Activated T-cell treated with anti-CD3 and anti-CD28 coated beads, Interleukin-2, amount 50 U/mL, for 48 hours (primary cell): ENCODE measurements around the gene IL17RA.

Experiments
- DNase-seq, 2 experiments: peaks; one replicate each; pipeline ENCODE4 v3.0.0-alpha.2; 2020

The IL17RA gene, protein sequence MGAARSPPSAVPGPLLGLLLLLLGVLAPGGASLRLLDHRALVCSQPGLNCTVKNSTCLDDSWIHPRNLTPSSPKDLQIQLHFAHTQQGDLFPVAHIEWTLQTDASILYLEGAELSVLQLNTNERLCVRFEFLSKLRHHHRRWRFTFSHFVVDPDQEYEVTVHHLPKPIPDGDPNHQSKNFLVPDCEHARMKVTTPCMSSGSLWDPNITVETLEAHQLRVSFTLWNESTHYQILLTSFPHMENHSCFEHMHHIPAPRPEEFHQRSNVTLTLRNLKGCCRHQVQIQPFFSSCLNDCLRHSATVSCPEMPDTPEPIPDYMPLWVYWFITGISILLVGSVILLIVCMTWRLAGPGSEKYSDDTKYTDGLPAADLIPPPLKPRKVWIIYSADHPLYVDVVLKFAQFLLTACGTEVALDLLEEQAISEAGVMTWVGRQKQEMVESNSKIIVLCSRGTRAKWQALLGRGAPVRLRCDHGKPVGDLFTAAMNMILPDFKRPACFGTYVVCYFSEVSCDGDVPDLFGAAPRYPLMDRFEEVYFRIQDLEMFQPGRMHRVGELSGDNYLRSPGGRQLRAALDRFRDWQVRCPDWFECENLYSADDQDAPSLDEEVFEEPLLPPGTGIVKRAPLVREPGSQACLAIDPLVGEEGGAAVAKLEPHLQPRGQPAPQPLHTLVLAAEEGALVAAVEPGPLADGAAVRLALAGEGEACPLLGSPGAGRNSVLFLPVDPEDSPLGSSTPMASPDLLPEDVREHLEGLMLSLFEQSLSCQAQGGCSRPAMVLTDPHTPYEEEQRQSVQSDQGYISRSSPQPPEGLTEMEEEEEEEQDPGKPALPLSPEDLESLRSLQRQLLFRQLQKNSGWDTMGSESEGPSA

GRCh38 chr22:17084554-17085276 is at the start of gene IL17RA:
TSS of gene IL17RA (plus strand) at chr22:17085000. CDS start at chr22:17085092, 92 bp downstream.
- DNase-seq, result peak; percentile 97

GRCh38 chr22:17035246-17035645 is 49.6 kb upstream of the IL17RA start:
- no peak for DNase-seq

- DNase-seq, result peak in 1 of 2 experiments; percentile 24
Observed at GRCh38 chr22:17035976-17036841, 48.6 kb upstream of the IL17RA start.

DNA sequence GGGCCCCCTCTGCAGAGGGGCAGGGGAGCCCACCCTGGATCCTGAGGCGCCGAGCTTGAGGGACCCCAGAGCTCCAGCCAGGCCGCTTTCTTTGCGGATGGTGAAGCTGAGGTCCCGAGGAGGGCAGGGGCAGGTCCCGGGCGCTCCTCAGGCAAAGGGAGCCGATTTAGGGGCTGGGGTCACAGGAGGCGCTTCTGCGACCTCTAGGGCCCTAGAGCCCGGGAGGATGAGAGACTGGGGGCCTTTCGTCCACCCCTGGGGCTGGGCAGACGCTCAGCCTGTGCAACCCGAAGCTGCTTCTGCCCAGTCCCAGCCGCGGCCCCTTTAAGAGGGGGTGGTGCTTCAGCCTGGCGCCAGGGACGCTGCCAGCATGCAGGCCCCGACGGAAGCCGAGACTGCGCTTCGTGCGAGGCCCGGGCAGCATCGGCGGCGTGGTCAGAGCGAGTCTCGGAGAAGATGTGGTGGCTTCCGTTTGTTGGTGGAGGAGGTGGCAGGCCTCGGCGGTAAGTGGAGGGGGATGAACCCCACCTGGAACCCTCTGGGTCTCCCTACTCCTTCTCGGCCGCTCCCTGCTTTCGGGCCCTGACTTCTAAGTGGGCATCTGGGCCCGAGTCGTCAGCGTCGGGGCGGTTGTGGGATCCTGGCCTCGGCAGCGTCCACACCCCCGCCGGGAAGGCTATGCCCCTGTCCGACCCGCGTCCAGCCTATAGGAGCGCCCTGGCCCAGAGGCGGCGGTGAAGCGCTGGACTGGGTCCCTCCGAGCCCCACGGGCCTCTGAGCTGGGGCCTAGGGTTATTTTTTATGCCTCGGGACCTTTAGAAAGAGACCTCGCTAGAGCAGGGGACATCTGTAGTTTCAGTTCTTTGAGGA is 47.7 kb upstream of the IL17RA start:
- DNase-seq, result peak; percentile 26 to 34

DNA sequence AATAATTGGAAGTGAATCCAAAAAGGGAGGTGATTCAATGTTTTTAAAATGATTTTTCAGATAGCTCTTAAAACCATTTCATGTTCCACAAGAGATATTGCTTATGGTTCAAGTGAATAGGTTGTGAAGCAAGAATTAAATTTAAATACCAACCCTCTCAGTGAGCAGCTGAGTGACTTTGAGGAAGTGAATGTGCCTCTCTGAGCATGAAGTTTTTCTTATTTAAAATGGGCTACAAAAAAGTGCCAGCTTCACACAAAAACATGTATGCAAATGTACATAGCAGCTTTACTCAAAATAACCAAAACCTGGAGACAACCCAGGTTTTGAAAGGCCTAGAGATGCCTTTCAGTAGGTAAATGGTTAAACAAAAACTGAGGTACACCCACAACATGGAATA is 41.3 kb upstream of the IL17RA start:
- no peak for DNase-seq

GRCh38 chr22:17046566-17047348 is 38.0 kb upstream of the IL17RA start:
- DNase-seq, result no peak

DNA sequence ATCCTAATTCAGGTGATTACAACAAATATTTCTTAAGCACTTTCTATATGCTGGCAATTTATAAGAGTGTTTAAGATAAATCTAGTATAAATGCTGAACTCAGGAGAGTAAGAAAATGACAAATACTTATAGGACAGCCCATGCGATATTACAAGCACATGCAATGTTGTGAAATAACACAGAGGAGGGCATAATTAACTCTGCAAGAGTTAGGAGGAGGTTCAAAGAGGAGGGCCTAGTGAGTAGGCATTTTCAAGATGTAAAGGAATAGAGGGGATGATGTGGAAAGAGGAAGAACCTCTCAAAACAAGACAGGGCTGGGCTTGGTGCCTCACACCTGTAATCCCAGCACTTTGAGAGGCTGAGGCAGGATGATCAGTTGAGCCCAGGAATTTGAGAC is 37.1 kb upstream of the IL17RA start:
- DNase-seq, result no peak

DNA sequence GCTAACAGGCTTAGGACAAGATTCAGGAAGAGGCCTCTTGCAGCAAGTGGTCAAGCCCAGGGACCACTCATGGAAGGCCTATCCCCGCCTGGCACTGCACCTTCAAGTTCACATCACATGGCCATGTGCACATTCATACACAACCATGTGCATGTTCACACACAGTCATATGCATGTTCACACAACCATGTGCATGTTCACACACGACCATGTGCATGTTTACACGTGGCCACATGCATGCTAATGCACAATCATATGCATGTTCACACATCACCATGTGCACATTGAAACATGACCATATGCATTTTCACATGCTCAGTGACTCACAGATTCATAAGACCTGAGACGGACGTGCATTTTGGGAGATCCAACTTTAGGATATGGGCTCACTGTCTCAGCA is 28.7 kb upstream of the IL17RA start:
- DNase-seq, result no peak

DNA sequence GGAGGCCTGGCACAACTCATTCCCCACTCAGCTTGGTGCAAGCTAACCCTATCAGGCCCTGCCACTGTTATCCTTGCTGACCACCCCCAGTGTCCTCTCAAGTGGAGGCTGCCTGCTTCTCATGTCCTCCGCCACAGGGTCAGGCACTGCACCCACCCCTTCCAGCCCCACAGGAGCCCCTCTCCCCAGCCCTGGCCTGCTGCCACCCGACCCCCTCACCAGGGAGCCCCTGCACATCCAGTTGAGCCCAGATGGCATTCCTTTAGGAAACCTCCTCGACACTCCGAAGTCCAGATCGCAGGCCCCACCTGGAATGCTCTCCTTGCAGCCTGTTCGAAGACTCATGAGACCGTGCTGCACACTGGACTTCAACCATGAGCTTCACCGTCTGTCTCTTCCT is 28.0 kb upstream of the IL17RA start:
- DNase-seq, result no peak

DNA sequence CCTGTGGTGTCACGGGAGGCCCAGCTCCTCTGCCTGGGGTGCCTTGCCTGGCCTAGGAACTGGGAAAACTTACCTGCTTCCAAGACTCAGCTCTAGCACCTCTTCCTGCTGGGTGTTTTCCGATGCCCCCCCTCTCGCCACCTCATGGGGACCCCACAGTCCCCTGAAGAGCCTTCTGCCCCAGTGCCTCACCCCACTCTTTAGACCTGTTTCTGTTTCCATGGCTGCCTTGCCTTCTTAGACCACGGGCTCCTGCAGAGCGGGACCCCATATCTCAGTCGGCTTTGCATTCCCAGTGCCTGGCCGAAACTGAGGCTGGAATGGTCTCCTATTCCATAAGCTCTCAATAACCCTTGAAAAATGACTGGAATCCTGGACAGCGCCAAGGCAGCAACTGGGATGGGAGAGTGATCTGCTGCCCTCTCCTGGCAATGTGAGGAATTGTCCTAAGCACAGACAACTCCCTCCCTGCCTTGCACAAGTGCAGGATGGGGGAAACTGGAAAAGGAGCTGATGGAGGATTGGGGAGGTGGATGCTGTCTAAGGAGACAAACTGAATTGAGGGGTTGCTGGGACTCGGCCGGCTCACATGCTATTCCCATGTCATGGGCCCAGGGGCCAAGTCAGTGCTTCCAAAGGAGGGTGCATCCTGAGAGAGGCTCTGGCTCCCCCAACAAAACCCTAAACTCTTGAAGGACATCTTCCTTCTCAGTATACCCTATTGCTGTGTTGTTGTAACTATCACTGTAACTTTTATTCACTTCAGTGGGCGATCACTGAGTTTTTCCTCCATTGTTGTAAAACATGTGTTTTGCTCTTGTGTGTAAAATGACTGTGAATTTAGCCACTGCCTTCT is 26.6 kb upstream of the IL17RA start:
- peak; percentile 58 to 68 for DNase-seq

- DNase-seq, result no peak
Observed at GRCh38 chr22:17060126-17060525, 24.7 kb upstream of the IL17RA start.

DNA sequence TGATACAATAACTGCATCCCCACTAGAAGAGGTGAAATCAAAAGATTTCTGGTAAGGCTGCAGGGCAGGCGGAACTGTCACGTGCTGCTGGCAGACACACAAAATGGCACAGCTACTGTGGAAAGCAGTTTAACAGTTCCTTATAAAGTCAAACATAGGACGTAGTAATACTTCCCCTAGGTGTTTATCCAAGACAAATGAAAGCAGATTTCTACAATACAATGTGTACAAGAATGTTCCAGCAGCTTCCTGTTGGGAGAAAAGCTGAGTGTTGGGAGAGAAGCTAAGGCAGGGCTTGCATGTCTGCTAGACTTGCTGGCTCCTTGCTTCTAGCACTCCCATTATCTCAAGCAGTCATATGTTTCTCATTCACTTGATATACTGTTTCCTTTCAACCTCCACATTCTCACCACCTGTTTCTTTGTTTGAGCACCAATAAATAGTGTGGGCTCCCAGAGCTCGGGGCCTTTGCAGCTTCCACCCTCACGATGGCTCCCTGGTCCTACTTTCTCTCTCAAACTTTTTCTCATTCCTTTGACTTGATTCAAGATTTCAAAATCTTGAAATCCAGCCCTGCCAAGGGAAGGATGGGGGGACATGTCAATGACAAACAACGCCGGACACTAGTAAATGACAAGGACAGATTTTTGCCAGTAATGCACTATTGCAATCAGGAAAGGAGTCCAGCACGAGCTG is 21.2 kb upstream of the IL17RA start:
- no peak for DNase-seq

GRCh38 chr22:17064498-17065100 is 20.2 kb upstream of the IL17RA start:
- no peak for DNase-seq

GRCh38 chr22:17065433-17065832 is 19.4 kb upstream of the IL17RA start:
- DNase-seq, result no peak

DNA sequence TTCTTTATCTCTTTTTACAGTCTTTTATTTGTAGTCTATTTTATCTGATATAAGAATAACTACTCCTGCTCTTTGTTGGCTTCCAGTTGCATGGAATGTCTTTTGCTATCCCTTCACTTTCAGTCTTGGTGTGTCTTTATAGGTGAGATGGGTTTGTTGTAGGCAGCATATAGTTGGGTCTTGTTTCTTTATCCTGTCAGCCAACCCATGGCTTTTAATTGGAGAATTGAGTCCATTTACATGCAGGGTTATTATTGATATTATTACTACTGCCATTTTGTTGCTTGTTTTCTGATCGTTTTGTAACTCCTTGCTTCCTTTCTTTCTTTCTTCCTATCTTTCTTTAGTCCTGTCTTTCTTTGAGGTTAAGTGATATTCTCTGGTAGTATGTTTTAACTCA is 11.9 kb upstream of the IL17RA start:
- no peak for DNase-seq

DNA sequence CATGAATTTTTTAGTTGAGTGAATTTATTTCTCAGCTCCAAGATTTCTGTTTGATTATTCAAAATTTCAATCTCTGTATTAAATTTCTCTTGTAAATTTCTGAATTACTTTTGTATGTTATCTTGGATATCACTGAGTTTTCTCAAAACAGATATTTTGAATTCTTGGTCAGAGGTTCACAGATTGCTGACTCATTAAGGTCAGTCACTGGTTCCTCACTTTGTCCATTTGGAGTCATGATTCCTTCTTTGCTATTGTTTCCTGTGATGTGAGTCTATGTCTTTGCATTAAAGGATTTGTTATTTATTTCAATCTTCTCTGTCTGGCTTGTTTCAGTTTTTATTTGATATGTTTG is 10.2 kb upstream of the IL17RA start:
- no peak for DNase-seq

GRCh38 chr22:17077255-17077654 is 7.5 kb upstream of the IL17RA start:
- DNase-seq, result no peak

DNA sequence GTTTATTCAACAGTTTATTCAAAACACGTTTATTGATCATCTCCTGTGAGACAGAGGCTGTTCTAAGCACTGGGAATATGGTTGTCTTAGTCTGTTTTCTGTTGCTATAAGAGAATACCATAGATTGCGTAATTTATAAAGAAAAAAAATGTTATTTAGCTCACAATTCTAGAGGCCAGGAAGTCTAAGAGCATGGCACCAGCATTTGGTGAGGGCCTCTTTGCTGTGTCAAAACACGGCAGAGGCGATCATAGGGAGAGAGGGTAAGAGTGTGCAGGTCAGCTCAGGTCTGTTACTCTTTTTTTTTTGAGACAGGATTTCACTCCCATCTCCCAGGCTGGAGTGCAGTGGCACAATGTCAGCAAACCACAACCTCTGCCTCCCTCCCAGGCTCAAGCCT is 5.2 kb upstream of the IL17RA start:
- no peak for DNase-seq
